H9 (cell line): Measurements from ENCODE around the gene ADA. TPM values are rescaled to one million over a fixed set of nuclear protein-coding genes. Genes with fewer than 3 reads are reported as not detected.

Source experiments
- DNase-seq: peaks from one replicate; pipeline ENCODE4 v3.0.0-alpha.2; 2017
- H2AFZ ChIP-seq: one replicate; pipeline ENCODE4 v1.6.1; 2013; ENCODE audit warnings: mild to moderate bottlenecking, low read length, control low read depth, moderate library complexity
- H2AK5ac ChIP-seq: 2 replicates; pipeline ENCODE4 v1.6.1; 2013; ENCODE audit warnings: low read length, control low read depth, mixed read lengths; ENCODE audit not compliant: insufficient read length
- H2BK120ac ChIP-seq: one replicate; pipeline ENCODE4 v1.6.1; 2013; ENCODE audit warnings: low read depth, mild to moderate bottlenecking, low read length, control low read depth, inconsistent platforms; ENCODE audit not compliant: poor library complexity, severe bottlenecking
- H2BK12ac ChIP-seq: 2 replicates; pipeline ENCODE4 v1.6.1; 2013; ENCODE audit warnings: low read length, control low read depth, mixed read lengths, low read depth; ENCODE audit not compliant: insufficient read length
- H2BK15ac ChIP-seq: 2 replicates; pipeline ENCODE4 v1.6.1; 2013; ENCODE audit warnings: low read depth, low read length, control low read depth
- H2BK20ac ChIP-seq: one replicate; pipeline ENCODE4 v1.6.1; 2013; ENCODE audit warnings: low read depth, mild to moderate bottlenecking, low read length, control low read depth, inconsistent platforms; ENCODE audit not compliant: poor library complexity, severe bottlenecking
- H2BK5ac ChIP-seq: 2 replicates; pipeline ENCODE4 v1.6.1; 2013; ENCODE audit warnings: low read length, control low read depth, mixed read lengths; ENCODE audit not compliant: insufficient read length
- H3K14ac ChIP-seq: 2 replicates; pipeline ENCODE4 v1.6.1; 2013; ENCODE audit warnings: low read length, control low read depth; ENCODE audit not compliant: insufficient read depth
- H3K18ac ChIP-seq: 2 replicates; pipeline ENCODE4 v1.6.1; 2013; ENCODE audit warnings: low read depth, mild to moderate bottlenecking, mixed read lengths, low read length, control low read depth; ENCODE audit not compliant: insufficient read length
- H3K23ac ChIP-seq: 2 replicates; pipeline ENCODE4 v1.6.1; 2013; ENCODE audit warnings: low read length, control low read depth, mixed read lengths, low read depth; ENCODE audit not compliant: insufficient read length
- H3K23me2 ChIP-seq: 2 replicates; pipeline ENCODE4 v1.6.1; 2013; ENCODE audit warnings: low read depth, mild to moderate bottlenecking, mixed read lengths, low read length, control low read depth; ENCODE audit not compliant: insufficient read length, poor library complexity, severe bottlenecking
- H3K27ac ChIP-seq: 2 replicates; pipeline ENCODE4 v1.5.1; 2013; ENCODE audit warnings: low read length, control low read depth, mixed read lengths, low read depth; ENCODE audit not compliant: insufficient read length
- H3K27me3 ChIP-seq: 2 replicates; pipeline ENCODE4 v1.6.1; 2013; ENCODE audit warnings: low read length, control low read depth, inconsistent platforms; ENCODE audit not compliant: insufficient read depth
- H3K4ac ChIP-seq: 2 replicates; pipeline ENCODE4 v1.6.1; 2013; ENCODE audit warnings: low read depth, mild to moderate bottlenecking, control low read depth, inconsistent platforms, low read length, moderate library complexity
- H3K4me1 ChIP-seq: 2 replicates; pipeline ENCODE4 v1.6.1; 2013; ENCODE audit warnings: low read length, control low read depth, inconsistent platforms; ENCODE audit not compliant: insufficient read depth
- H3K4me2 ChIP-seq: 2 replicates; pipeline ENCODE4 v1.6.1; 2013; ENCODE audit warnings: low read length, control low read depth, mixed read lengths; ENCODE audit not compliant: insufficient read length, insufficient read depth
- H3K56ac ChIP-seq: 2 replicates; pipeline ENCODE4 v1.6.1; 2013; ENCODE audit warnings: low read depth, mild to moderate bottlenecking, mixed read lengths, low read length, control low read depth; ENCODE audit not compliant: insufficient read length
- H3K79me1 ChIP-seq: 2 replicates; pipeline ENCODE4 v1.6.1; 2013; ENCODE audit warnings: low read depth, mild to moderate bottlenecking, moderate library complexity, low read length, control low read depth, inconsistent platforms; ENCODE audit not compliant: insufficient read depth, poor library complexity, severe bottlenecking
- H3K79me2 ChIP-seq: 2 replicates; pipeline ENCODE4 v1.6.1; 2013; ENCODE audit warnings: low read length, control low read depth, inconsistent platforms; ENCODE audit not compliant: insufficient read depth
- H3K9ac ChIP-seq: 2 replicates; pipeline ENCODE4 v1.6.1; 2013; ENCODE audit warnings: low read length, control low read depth, mixed read lengths; ENCODE audit not compliant: insufficient read length; ENCODE audit errors: extremely low read depth
- H3K9me3 ChIP-seq: one replicate; pipeline ENCODE4 v1.6.1; 2013; ENCODE audit warnings: low read depth, low read length, inconsistent platforms; ENCODE audit not compliant: control insufficient read depth
- H3T11ph ChIP-seq: one replicate; pipeline ENCODE4 v1.6.1; 2013; ENCODE audit warnings: mild to moderate bottlenecking, low read length, control low read depth, inconsistent platforms
- H4K20me1 ChIP-seq: one replicate; pipeline ENCODE4 v1.6.1; 2013; ENCODE audit not compliant: control insufficient read depth, insufficient read length, insufficient read depth
- H4K5ac ChIP-seq: 2 replicates; pipeline ENCODE4 v1.6.1; 2013; ENCODE audit warnings: low read depth, mild to moderate bottlenecking, mixed read lengths, low read length, control low read depth; ENCODE audit not compliant: insufficient read length
- H4K8ac ChIP-seq: replicated peaks from 2 replicates; pipeline ENCODE4 v1.6.1; 2013; ENCODE audit warnings: low read length, control low read depth, mixed read lengths, low read depth; ENCODE audit not compliant: insufficient read length
- H4K91ac ChIP-seq: 2 replicates; pipeline ENCODE4 v1.6.1; 2013; ENCODE audit warnings: low read depth, mild to moderate bottlenecking, moderate library complexity, mixed read lengths, low read length, control low read depth; ENCODE audit not compliant: insufficient read length
- H3K27ac Mint-ChIP-seq, 3 experiments: 2 replicates in 2 of 3; 3 replicates in 1 of 3; pipeline ENCODE4 v1.8.0; 2020 to 2021; ENCODE audit warnings: mixed read lengths in 3 of 3, mild to moderate bottlenecking in 1 of 3, moderate library complexity in 1 of 3
- H3K27me3 Mint-ChIP-seq: 2 replicates; pipeline ENCODE4 v1.8.0; 2021; ENCODE audit warnings: low read depth, mild to moderate bottlenecking, moderate library complexity, mixed read lengths
- H3K36me3 Mint-ChIP-seq, 3 experiments: 2 replicates in 2 of 3; 3 replicates in 1 of 3; pipeline ENCODE4 v1.8.0; 2020 to 2021; ENCODE audit warnings: low read depth in 3 of 3, mixed read lengths in 3 of 3; ENCODE audit not compliant: insufficient read depth in 1 of 3
- H3K4me1 Mint-ChIP-seq, 2 experiments: 2 replicates each; pipeline ENCODE4 v1.8.0; 2020; ENCODE audit warnings: mixed read lengths in 2 of 2
- H3K4me3 Mint-ChIP-seq, 2 experiments: 2 replicates in 1 of 2; 3 replicates in 1 of 2; pipeline ENCODE4 v1.8.0; 2020 to 2021; ENCODE audit warnings: mild to moderate bottlenecking in 2 of 2, mixed read lengths in 2 of 2, moderate library complexity in 1 of 2
- H3K9me3 Mint-ChIP-seq, 2 experiments: 2 replicates in 1 of 2; 3 replicates in 1 of 2; pipeline ENCODE4 v1.8.0; 2020; ENCODE audit warnings: mild to moderate bottlenecking in 2 of 2, mixed read lengths in 2 of 2, moderate library complexity in 1 of 2
- CTCF ChIP-seq: fragments of 200-600 bp; sonication (generic); conservative IDR thresholded peaks from 3 replicates; pipeline ENCODE4 v1.8.0; 2021; ENCODE audit warnings: antibody characterized with exemption, mild to moderate bottlenecking
- WGBS: extraction: QIAGEN DNeasy Blood & Tissue Kit; methylation state at CpG from one replicate; pipeline ENCODE4 v1.1.7; 2013; ENCODE audit warnings: missing lambda C conversion rate, low lambda C conversion rate, mixed read lengths; ENCODE audit not compliant: insufficient read length; ENCODE audit errors: extremely low coverage; 5-methylcytosine and 5-hydroxymethylcytosine counted together
- total RNA-seq: library from RNA; stranded (reverse); gene quantifications from 2 replicates; pipeline ENCODE4 v1.2.1, GENCODE V29; 2021

ADA gene
- total RNA-seq, 1 experiment from 2014 or later = 22.0 TPM

GRCh38 chr20:44601236-44601671 lies 50.2 kb downstream of the ADA start:
- Histone ChIP-seq H3K27me3 (no peaks in the 10 kb centered on the region), H4K91ac (no peak overlapping the region), H3K23me2 (no peaks in the 10 kb centered on the region), H3K79me1 (no peaks in the 10 kb centered on the region), H2AFZ (no peak overlapping the region), H3K56ac (no peak overlapping the region), H3K23ac (no peak overlapping the region), H3K4me2 (no peak overlapping the region), H4K20me1 (no peaks in the 10 kb centered on the region), H3K4me1 (peaks cover 8% of the 10 kb centered on the region; the same call in 1 of the 2 replicates), H3K27ac (no peak overlapping the region), H2AK5ac (no peak overlapping the region), H4K8ac (no peak overlapping the region), H2BK20ac (no peak overlapping the region), H2BK5ac (no peak overlapping the region), H2BK15ac (no peak overlapping the region; the same call in 1 of the 2 replicates), H3K9me3 (no peaks in the 10 kb centered on the region), H4K5ac (no peak overlapping the region), H3K18ac (no peak overlapping the region), H3K79me2 (no peaks in the 10 kb centered on the region), H2BK120ac (no peak overlapping the region), H3K14ac (no peak overlapping the region; the same call in 1 of the 2 replicates), H3T11ph (no peak overlapping the region), H3K9ac (no peak overlapping the region), H3K4ac (no peak overlapping the region), H2BK12ac (no peak overlapping the region)
- no peak for TF ChIP-seq CTCF
- H3K36me3 Mint-ChIP-seq = no peaks in the 10 kb centered on the region
- peaks cover 0 to 3% of the 10 kb centered on the region in 2 experiments; a peak in 2 of 5 replicates for H3K9me3 Mint-ChIP-seq
- no CpG with 5 or more reads among the region's 7 CpGs for WGBS
- H3K27ac Mint-ChIP-seq = no peak overlapping the region
- no peak overlapping the region for H3K4me3 Mint-ChIP-seq
- no peaks in the 10 kb centered on the region for H3K27me3 Mint-ChIP-seq
- DNase-seq = no peak
- peaks cover 26 to 31% of the 10 kb centered on the region in 2 experiments for H3K4me1 Mint-ChIP-seq
